HepG2 (cell line): ENCODE measurements around the gene PHRF1. TPM values are rescaled to one million over a fixed set of nuclear protein-coding genes. Genes with fewer than 3 reads are reported as not detected.

ENCODE experiments used
- ATF1 ChIP-seq: IDR thresholded peaks from 2 replicates; pipeline ENCODE4 v1.6.1; 2016; ENCODE audit warnings: mild to moderate bottlenecking, control low read depth
- FOXJ3 ChIP-seq: sonication (generic); formaldehyde crosslinking; IDR thresholded peaks from 2 replicates; pipeline ENCODE4 v1.4.0; 2020; ENCODE audit warnings: missing genetic modification reagents, mild to moderate bottlenecking, borderline replicate concordance
- KLF11 ChIP-seq: IDR thresholded peaks from 2 replicates; pipeline ENCODE4 v1.6.1; 2016; ENCODE audit warnings: missing compliant biosample characterization
- MAF1 ChIP-seq: sonication (generic); formaldehyde crosslinking; IDR thresholded peaks from 2 replicates; pipeline ENCODE4 v1.5.0; 2020; ENCODE audit warnings: missing genetic modification reagents, borderline replicate concordance
- MAZ ChIP-seq, 2 experiments: sonication (generic) in 1 of 2; formaldehyde crosslinking in 1 of 2; IDR thresholded peaks; 2 replicates each; pipeline versions ENCODE4 v1.5.0 to v1.6.1; 2012 to 2020; ENCODE audit warnings: low read depth in 2 of 2, mild to moderate bottlenecking in 2 of 2, borderline replicate concordance in 1 of 2, improper control_type of control experiment in 1 of 2, low read length in 1 of 2, missing genetic modification reagents in 1 of 2, moderate library complexity in 1 of 2
- MLLT10 ChIP-seq: sonication (generic); formaldehyde crosslinking; IDR thresholded peaks from 2 replicates; pipeline ENCODE4 v1.4.0; 2020; ENCODE audit warnings: missing genetic modification reagents
- ZFAT ChIP-seq: sonication (generic); formaldehyde crosslinking; conservative IDR thresholded peaks from 2 replicates; pipeline ENCODE4 v1.8.1; 2023; ENCODE audit warnings: missing genetic modification reagents, inconsistent platforms
- ZNF101 ChIP-seq: sonication (generic); formaldehyde crosslinking; IDR thresholded peaks from 2 replicates; pipeline ENCODE4 v1.4.0; 2020; ENCODE audit warnings: mild to moderate bottlenecking, low read depth, missing genetic modification reagents, borderline replicate concordance
- ZNF12 ChIP-seq: sonication (generic); formaldehyde crosslinking; IDR thresholded peaks from 2 replicates; pipeline ENCODE4 v1.5.0; 2020; ENCODE audit warnings: missing genetic modification reagents
- ZNF329 ChIP-seq: sonication (generic); formaldehyde crosslinking; IDR thresholded peaks from 2 replicates; pipeline ENCODE4 v1.9.0; 2021; ENCODE audit warnings: low read depth, mild to moderate bottlenecking, missing genetic modification reagents
- ZNF383 ChIP-seq: sonication (generic); formaldehyde crosslinking; IDR thresholded peaks from 2 replicates; pipeline ENCODE4 v1.4.0; 2020; ENCODE audit warnings: missing genetic modification reagents, mild to moderate bottlenecking, borderline replicate concordance
- ZNF768 ChIP-seq: sonication (generic); formaldehyde crosslinking; IDR thresholded peaks from 2 replicates; pipeline ENCODE4 v1.4.0; 2020; ENCODE audit warnings: missing genetic modification reagents
- polyA plus RNA-seq, 8 experiments: library from polyadenylated mRNA; depleted of rRNA in 3 of 8; stranded (reverse) in 7 of 8; unstranded in 1 of 8; fragments of >200 nt; fragmentation: Illumina TruSeq in 4 of 8; extraction: Trizol in 4 of 8; gene quantifications; 2 replicates each; pipeline versions ENCODE4 v1.2.1 to v1.2.3, GENCODE V29; 2011 to 2016; ENCODE audit warnings: low read depth in 4 of 8, missing spikeins in 1 of 8, mixed read lengths in 1 of 8; ENCODE audit not compliant: insufficient read depth in 1 of 8
- total RNA-seq, 5 experiments: library from RNA; depleted of rRNA; stranded (reverse); fragments of >200 nt; fragmentation: Illumina TruSeq; extraction: Trizol; gene quantifications; 2 replicates each; pipeline ENCODE4 v1.2.3, GENCODE V29; 2016; ENCODE audit warnings: low read depth in 1 of 5
- TF ChIP-seq, protein P1 (sequence below): sonication (generic); formaldehyde crosslinking; IDR thresholded peaks from 2 replicates; pipeline ENCODE4 v1.4.0; 2020; ENCODE audit warnings: missing genetic modification reagents, borderline replicate concordance
- TF ChIP-seq, protein P2 (sequence below): sonication (generic); formaldehyde crosslinking; IDR thresholded peaks from 2 replicates; pipeline ENCODE4 v1.4.0; 2020; ENCODE audit warnings: missing genetic modification reagents
- TF ChIP-seq, protein P3 (sequence below): sonication (generic); formaldehyde crosslinking; conservative IDR thresholded peaks from 2 replicates; pipeline ENCODE4 v1.5.0; 2020; ENCODE audit warnings: missing genetic modification reagents
- TF ChIP-seq, protein P4 (sequence below): sonication (generic); formaldehyde crosslinking; IDR thresholded peaks from 2 replicates; pipeline ENCODE4 v1.5.1; 2020; ENCODE audit warnings: missing genetic modification reagents, mild to moderate bottlenecking, borderline replicate concordance
- TF ChIP-seq, protein P5 (sequence below): sonication (generic); formaldehyde crosslinking; IDR thresholded peaks from 2 replicates; pipeline ENCODE4 v1.4.0; 2020; ENCODE audit warnings: missing genetic modification reagents, borderline replicate concordance

Gene PHRF1
- total and polyA plus RNA-seq, 2 of the 13 experiments (the other 11 are each of a cell fraction or from before 2014, with no cell fraction given): 8.2 to 16.7 TPM

DNA sequence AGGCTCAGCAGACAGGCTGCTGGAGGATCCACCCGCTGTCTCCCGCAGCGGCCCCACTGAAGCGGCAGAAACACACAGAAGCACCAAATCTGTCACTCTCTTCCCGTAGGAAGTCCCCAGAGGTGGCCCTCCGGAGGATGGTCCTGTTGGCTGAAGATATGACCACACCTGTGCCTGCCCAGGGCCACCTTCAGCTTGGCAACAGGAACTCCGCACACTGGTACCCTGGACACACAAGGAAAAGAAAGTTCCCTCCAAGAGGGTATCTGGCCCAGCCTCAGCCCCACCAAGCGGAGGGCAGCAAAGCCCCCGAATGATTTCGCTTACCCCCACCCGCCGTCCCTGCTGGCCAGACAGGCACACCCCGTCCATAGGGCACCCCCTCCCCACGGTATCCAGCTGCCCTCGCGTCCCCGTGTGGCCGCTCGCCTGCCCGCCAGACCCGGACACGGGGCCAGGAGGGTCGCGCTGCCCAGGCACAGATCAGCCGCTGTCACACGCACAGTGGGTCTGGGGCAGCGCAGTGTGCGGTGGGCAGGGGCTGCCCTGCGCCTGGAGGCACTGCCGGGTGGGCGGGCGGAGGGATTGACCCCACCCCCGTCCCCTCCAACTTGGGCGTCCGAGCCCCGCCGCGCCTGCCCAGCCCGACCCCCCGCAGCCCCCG lies 8.5 kb upstream of the PHRF1 start (continued):
- TF ChIP-seq, protein P1, sequence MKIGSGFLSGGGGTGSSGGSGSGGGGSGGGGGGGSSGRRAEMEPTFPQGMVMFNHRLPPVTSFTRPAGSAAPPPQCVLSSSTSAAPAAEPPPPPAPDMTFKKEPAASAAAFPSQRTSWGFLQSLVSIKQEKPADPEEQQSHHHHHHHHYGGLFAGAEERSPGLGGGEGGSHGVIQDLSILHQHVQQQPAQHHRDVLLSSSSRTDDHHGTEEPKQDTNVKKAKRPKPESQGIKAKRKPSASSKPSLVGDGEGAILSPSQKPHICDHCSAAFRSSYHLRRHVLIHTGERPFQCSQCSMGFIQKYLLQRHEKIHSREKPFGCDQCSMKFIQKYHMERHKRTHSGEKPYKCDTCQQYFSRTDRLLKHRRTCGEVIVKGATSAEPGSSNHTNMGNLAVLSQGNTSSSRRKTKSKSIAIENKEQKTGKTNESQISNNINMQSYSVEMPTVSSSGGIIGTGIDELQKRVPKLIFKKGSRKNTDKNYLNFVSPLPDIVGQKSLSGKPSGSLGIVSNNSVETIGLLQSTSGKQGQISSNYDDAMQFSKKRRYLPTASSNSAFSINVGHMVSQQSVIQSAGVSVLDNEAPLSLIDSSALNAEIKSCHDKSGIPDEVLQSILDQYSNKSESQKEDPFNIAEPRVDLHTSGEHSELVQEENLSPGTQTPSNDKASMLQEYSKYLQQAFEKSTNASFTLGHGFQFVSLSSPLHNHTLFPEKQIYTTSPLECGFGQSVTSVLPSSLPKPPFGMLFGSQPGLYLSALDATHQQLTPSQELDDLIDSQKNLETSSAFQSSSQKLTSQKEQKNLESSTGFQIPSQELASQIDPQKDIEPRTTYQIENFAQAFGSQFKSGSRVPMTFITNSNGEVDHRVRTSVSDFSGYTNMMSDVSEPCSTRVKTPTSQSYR (CRISPR knock-in tag): no peak
- TF ChIP-seq MAZ (IDR thresholded peaks at IDR 0.05; ENCODE audit: borderline replicate concordance, low read depth, low read length): no peak
- TF ChIP-seq MAZ (CRISPR knock-in tag; IDR thresholded peaks at IDR 0.05; ENCODE audit: low read depth): no peak
- no peak for TF ChIP-seq ATF1
- no peak for TF ChIP-seq ZNF12
- no peak for TF ChIP-seq FOXJ3 (CRISPR knock-in tag)
- TF ChIP-seq MLLT10 (CRISPR knock-in tag): no peak
- TF ChIP-seq, protein P2, sequence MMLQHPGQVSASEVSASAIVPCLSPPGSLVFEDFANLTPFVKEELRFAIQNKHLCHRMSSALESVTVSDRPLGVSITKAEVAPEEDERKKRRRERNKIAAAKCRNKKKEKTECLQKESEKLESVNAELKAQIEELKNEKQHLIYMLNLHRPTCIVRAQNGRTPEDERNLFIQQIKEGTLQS: no peak
- TF ChIP-seq, protein P3, sequence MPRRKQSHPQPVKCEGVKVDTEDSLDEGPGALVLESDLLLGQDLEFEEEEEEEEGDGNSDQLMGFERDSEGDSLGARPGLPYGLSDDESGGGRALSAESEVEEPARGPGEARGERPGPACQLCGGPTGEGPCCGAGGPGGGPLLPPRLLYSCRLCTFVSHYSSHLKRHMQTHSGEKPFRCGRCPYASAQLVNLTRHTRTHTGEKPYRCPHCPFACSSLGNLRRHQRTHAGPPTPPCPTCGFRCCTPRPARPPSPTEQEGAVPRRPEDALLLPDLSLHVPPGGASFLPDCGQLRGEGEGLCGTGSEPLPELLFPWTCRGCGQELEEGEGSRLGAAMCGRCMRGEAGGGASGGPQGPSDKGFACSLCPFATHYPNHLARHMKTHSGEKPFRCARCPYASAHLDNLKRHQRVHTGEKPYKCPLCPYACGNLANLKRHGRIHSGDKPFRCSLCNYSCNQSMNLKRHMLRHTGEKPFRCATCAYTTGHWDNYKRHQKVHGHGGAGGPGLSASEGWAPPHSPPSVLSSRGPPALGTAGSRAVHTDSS (CRISPR knock-in tag): no peak
- TF ChIP-seq ZFAT: no peak
- TF ChIP-seq ZNF101: no peak; the same call in 1 of the 2 replicates
- no peak for TF ChIP-seq ZNF768 (CRISPR knock-in tag)
- TF ChIP-seq ZNF329 (CRISPR knock-in tag): no peak
- 0 out of 2 replicates have a peak, but pooled peaks have one; percentile 18 for TF ChIP-seq ZNF383 (CRISPR knock-in tag)
- no peak for TF ChIP-seq MAF1 (CRISPR knock-in tag)
- TF ChIP-seq, protein P4, sequence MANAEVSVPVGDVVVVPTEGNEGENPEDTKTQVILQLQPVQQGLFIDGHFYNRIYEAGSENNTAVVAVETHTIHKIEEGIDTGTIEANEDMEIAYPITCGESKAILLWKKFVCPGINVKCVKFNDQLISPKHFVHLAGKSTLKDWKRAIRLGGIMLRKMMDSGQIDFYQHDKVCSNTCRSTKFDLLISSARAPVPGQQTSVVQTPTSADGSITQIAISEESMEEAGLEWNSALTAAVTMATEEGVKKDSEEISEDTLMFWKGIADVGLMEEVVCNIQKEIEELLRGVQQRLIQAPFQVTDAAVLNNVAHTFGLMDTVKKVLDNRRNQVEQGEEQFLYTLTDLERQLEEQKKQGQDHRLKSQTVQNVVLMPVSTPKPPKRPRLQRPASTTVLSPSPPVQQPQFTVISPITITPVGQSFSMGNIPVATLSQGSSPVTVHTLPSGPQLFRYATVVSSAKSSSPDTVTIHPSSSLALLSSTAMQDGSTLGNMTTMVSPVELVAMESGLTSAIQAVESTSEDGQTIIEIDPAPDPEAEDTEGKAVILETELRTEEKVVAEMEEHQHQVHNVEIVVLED: no peak
- no peak for TF ChIP-seq KLF11 (CRISPR knock-in tag)
- TF ChIP-seq, protein P5, sequence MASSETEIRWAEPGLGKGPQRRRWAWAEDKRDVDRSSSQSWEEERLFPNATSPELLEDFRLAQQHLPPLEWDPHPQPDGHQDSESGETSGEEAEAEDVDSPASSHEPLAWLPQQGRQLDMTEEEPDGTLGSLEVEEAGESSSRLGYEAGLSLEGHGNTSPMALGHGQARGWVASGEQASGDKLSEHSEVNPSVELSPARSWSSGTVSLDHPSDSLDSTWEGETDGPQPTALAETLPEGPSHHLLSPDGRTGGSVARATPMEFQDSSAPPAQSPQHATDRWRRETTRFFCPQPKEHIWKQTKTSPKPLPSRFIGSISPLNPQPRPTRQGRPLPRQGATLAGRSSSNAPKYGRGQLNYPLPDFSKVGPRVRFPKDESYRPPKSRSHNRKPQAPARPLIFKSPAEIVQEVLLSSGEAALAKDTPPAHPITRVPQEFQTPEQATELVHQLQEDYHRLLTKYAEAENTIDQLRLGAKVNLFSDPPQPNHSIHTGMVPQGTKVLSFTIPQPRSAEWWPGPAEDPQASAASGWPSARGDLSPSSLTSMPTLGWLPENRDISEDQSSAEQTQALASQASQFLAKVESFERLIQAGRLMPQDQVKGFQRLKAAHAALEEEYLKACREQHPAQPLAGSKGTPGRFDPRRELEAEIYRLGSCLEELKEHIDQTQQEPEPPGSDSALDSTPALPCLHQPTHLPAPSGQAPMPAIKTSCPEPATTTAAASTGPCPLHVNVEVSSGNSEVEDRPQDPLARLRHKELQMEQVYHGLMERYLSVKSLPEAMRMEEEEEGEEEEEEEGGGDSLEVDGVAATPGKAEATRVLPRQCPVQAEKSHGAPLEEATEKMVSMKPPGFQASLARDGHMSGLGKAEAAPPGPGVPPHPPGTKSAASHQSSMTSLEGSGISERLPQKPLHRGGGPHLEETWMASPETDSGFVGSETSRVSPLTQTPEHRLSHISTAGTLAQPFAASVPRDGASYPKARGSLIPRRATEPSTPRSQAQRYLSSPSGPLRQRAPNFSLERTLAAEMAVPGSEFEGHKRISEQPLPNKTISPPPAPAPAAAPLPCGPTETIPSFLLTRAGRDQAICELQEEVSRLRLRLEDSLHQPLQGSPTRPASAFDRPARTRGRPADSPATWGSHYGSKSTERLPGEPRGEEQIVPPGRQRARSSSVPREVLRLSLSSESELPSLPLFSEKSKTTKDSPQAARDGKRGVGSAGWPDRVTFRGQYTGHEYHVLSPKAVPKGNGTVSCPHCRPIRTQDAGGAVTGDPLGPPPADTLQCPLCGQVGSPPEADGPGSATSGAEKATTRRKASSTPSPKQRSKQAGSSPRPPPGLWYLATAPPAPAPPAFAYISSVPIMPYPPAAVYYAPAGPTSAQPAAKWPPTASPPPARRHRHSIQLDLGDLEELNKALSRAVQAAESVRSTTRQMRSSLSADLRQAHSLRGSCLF (CRISPR knock-in tag): no peak
